Mesodermal cell (in vitro differentiated cells): ENCODE results near the gene ZFYVE26. TPM values are rescaled to one million over a fixed set of nuclear protein-coding genes. Genes with fewer than 3 reads are reported as not detected.

Source experiments
- H3K27ac ChIP-seq: 2 replicates; pipeline ENCODE4 v1.7.0; 2013; ENCODE audit warnings: mild to moderate bottlenecking, low read depth, low read length, moderate library complexity; ENCODE audit not compliant: severe bottlenecking
- H3K36me3 ChIP-seq: 2 replicates; pipeline ENCODE4 v1.7.1; 2013; ENCODE audit warnings: mild to moderate bottlenecking, low read length, moderate library complexity; ENCODE audit not compliant: control insufficient read depth, insufficient read depth
- H3K4me1 ChIP-seq: one replicate; pipeline ENCODE4 v1.7.1; 2013; ENCODE audit warnings: mild to moderate bottlenecking, low read length; ENCODE audit not compliant: insufficient read depth, control insufficient read depth, poor library complexity, severe bottlenecking
- H3K4me3 ChIP-seq: 2 replicates; pipeline ENCODE4 v1.7.0; 2013; ENCODE audit warnings: low read length, control low read depth, mild to moderate bottlenecking; ENCODE audit not compliant: insufficient read depth, poor library complexity, severe bottlenecking; ENCODE audit errors: extremely low read depth
- H3K9me3 ChIP-seq: 2 replicates; pipeline ENCODE4 v1.7.1; 2013; ENCODE audit warnings: mild to moderate bottlenecking, low read length, moderate library complexity; ENCODE audit not compliant: control insufficient read depth
- WGBS, 2 experiments: methylation state at CpG; one replicate each; pipeline ENCODE4 v1.1.5; 2013; ENCODE audit warnings: missing lambda C conversion rate in 2 of 2; ENCODE audit not compliant: insufficient coverage in 2 of 2; 5-methylcytosine and 5-hydroxymethylcytosine counted together
- polyA plus RNA-seq, 2 experiments: library from polyadenylated mRNA; stranded (reverse); fragments of 50-300 nt; gene quantifications; one replicate each; pipeline ENCODE4 v1.2.3, GENCODE V29; 2013

ZFYVE26 gene
- 12.3 TPM for polyA plus RNA-seq (2013, experiment 1 of 2)
- 8.1 TPM for polyA plus RNA-seq (2013, experiment 2 of 2)

DNA sequence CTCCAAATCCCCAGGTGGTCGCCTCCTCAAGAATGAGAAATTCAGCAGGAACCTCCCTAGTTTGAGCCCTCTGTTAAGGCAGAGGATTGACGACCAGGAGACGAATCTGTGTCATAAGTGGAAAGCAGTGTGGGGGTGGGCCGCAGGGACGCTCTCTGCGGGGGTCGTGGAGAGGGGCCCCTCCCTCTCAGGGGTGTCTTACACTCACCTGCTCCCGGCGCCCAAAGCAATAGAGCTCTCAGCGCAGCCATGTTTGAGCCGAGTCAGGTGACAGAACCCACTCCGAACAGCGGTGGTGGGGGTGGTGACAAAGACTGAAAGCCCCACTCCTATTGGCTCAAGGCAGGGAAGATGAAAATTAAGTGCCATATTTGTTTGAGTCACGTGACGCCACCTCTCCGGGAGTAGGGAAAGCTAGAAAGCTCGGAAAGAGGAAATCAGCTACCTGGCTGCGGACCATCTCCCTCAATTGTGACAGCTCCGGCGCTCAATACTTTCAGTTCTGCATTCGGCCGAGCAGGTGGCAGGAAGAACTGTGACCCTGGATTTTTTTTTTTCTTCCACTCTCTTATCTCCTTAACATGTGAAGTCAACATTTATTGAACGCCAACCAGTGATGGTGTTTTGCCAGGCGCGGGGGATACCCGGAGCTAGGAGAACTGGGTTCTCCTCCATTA, at the start of gene ZFYVE26:
Gene ZFYVE26, minus strand, starts transcription at position 265 of the 677 bp plus-strand sequence. CDS start 627 bp downstream, outside the sequence.
- Histone ChIP-seq H3K9me3 (no peaks in the 10 kb centered on the region), H3K4me1 (peaks cover 3% of the 10 kb centered on the region), H3K4me3 (peak within 1 kb of the TSS; percentile 70), H3K36me3 (peaks cover 16% of the 10 kb centered on the region), H3K27ac (peak within 1 kb of the TSS; percentile 36)
- 1 to 3% methylated on average over 21 to 23 of the region's 26 CpGs for WGBS, 2 experiments

DNA sequence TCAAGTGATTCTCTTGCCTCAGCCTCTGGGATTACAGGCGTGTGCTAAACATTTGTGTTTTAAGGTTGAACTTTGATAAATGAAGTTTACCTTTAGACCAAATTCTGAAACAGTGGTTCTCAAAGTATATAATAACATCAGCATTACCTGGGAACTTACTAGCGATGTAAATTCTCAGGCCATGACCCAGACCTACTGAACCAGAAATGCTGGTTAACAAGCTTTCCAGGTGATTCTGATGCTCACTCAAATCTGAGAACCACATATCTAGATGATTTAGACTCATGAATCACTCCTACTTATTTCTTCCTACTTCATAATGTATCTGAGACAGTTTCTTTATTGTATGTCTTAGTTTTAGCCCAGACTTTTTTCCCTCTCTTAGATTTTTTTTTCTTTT, 46.8 kb upstream of the ZFYVE26 start:
- Histone ChIP-seq H3K4me3 (no peak overlapping the region), H3K36me3 (no peaks in the 10 kb centered on the region), H3K9me3 (no peaks in the 10 kb centered on the region), H3K27ac (no peak overlapping the region), H3K4me1 (no peaks in the 10 kb centered on the region)
- 83 to 100% methylated on average over 1 of the region's 2 CpGs for WGBS, 2 experiments

GRCh38 chr14:67859169-67859749, 42.9 kb upstream of the ZFYVE26 start:
- Histone ChIP-seq H3K4me1 (no peaks in the 10 kb centered on the region), H3K9me3 (no peaks in the 10 kb centered on the region), H3K27ac (no peak overlapping the region), H3K36me3 (no peaks in the 10 kb centered on the region), H3K4me3 (no peak overlapping the region)
- no CpG with 5 or more reads among the region's 1 CpG for WGBS, 2 experiments

DNA sequence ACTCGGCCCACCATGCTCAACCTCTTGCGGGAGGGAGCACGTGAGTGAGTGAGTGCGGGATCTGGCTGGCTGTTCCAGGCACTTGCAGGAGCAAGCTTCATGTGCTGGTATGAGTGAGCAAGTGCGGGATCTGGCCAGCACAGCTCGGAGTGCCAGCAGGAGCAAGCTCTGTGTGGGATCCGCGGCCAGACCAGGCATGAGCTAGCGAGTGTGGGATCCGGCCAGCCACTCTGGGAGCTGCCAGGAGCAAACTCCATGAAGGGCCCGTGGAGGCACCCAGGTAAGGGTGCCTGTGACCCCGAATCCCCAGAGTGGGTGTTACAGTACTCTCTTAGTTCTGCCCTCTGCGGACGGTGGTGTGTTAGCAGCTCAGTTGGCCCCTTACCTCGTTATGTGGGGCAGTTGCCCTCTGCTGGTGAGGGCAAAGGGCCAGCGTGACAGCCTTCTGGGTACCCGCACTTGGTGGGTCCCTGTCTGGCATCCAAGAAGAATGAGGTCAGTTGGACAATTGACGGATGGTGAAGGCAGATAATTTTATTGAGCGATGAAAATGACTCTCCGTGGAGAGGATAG, 41.5 kb upstream of the ZFYVE26 start:
- Histone ChIP-seq H3K36me3 (no peaks in the 10 kb centered on the region), H3K4me3 (no peak overlapping the region), H3K9me3 (no peaks in the 10 kb centered on the region), H3K4me1 (no peaks in the 10 kb centered on the region), H3K27ac (no peak overlapping the region)
- WGBS, 2 experiments, result 91 to 98% methylated on average over 18 to 19 of the region's 20 CpGs

DNA sequence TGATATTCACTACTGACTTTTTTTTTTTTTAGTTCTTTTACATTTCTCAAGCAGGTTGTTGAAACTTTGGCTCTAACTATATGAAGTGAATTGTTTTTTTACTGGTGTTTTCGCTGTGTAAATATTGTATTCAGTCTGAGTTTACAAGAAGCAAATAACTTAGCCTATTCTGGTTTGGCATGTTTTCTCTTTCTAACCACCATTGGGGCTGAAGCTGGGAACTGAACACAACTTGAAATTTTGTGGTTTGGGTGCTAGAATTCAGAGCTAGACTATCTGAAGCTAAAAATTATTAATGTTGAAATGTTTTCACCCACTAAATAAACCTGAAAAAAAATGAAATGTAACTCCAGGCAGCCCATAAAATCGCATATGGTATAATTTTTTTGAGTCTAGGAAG, 40.4 kb upstream of the ZFYVE26 start:
- Histone ChIP-seq H3K27ac (no peak overlapping the region), H3K4me1 (no peaks in the 10 kb centered on the region), H3K9me3 (no peaks in the 10 kb centered on the region), H3K36me3 (no peaks in the 10 kb centered on the region), H3K4me3 (no peak overlapping the region)
- no CpG with 5 or more reads among the region's 2 CpGs for WGBS, 2 experiments

DNA sequence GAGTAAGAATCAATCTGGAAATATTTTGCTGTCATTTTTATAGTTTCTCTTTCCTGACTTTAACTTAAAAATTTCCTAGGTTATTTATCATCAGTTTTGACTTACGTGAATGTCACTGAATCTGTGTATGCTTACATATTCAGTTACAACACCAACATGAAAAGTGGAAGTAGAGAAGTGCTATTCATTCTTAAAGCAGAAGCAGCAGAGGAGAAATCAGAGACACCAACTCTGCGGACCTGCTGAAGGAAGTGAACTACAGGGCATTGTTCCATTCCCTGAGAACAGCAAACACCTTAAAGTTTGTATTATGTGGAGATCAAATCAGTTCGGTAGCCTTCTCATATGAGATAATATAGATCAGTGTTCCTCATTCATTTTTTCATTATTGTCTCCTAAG, 37.3 kb upstream of the ZFYVE26 start:
- Histone ChIP-seq H3K4me3 (no peak overlapping the region), H3K9me3 (peaks cover 1% of the 10 kb centered on the region), H3K4me1 (no peaks in the 10 kb centered on the region), H3K27ac (no peak overlapping the region), H3K36me3 (no peaks in the 10 kb centered on the region)
- 100% methylated on average over 1 of the region's 3 CpGs; no CpG with 5 or more reads in 1 of the 2 experiments for WGBS, 2 experiments

DNA sequence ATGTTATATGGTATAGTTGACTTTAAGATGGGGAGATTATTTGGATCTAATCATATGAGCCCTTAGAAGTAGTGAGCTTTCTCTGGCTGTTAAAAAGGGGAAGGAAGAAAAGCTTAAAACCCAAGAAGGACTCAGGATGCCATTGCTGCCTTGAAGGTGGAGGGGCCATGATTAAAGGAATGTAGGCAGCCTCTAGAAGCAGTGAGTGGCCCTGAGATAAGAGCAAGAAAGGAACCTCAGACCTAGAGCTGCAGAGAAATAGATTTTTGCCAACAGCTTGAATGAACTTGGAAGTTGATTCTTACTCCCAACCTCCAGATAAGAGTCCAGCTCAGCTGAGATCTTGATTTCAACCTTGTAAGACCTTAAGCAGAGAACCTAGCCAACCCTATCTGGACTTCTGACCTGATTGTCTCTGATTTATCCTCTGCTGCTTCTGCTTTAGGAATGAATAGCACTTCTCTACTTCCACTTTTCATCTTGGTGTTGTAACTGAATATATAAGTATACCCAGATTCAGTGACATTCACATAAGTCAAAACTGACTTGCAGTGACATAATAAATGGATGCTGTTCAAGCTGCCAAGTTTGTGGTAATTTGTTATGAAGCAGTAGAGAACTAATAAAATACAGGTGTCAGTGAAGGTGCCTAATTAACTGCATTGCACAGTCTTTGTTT, 36.7 kb upstream of the ZFYVE26 start:
- H3K4me1 ChIP-seq, result no peaks in the 10 kb centered on the region
- no peak overlapping the region for H3K27ac ChIP-seq
- no peaks in the 10 kb centered on the region for H3K36me3 ChIP-seq
- H3K9me3 ChIP-seq, result peaks cover 3% of the 10 kb centered on the region
- no peak overlapping the region for H3K4me3 ChIP-seq

DNA sequence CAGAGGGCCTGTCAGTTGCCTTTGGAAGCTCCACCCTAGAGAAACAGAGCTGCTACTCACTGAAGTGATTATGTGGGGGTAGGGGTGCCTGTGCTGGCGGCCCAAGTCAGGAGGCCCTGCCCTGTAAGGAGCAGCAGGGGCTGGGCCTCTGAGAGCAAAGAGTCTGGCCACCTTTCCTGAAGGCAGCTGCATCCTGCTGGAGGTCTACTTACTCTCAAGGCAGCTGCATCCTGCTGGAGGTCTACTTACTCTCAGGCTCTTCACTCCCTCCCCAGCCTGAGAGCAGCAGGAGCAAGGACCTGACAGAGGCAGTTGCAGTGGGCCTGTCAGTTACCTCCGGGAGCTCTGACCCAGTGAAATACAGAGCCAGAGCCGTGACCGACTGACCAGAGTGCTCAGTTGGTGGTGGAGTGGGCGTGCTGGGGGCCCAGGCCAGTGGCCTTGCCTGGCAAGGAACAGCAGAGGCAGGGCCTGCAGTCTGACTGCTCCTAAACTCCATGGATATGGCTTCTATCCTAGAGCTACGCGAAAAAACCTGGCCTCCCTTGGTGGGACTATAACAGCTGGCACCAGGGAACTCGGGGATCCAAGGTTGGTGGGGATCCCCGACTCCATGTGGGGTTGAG, 35.5 kb upstream of the ZFYVE26 start:
- no peaks in the 10 kb centered on the region for H3K36me3 ChIP-seq
- WGBS, 2 experiments, result 88 to 90% methylated on average over 7 to 9 of the region's 9 CpGs
- H3K4me1 ChIP-seq, result no peaks in the 10 kb centered on the region
- H3K4me3 ChIP-seq, result no peak overlapping the region
- no peak overlapping the region for H3K27ac ChIP-seq
- peaks cover 6% of the 10 kb centered on the region for H3K9me3 ChIP-seq

- H3K4me1 ChIP-seq, result no peaks in the 10 kb centered on the region
- peaks cover 11% of the 10 kb centered on the region for H3K9me3 ChIP-seq
- 83 to 96% methylated on average over 4 to 5 of the region's 9 CpGs for WGBS, 2 experiments
- H3K4me3 ChIP-seq, result no peak overlapping the region
- no peak overlapping the region for H3K27ac ChIP-seq
- H3K36me3 ChIP-seq, result no peaks in the 10 kb centered on the region
Observed at GRCh38 chr14:67850066-67850830, 33.9 kb upstream of the ZFYVE26 start.

GRCh38 chr14:67846029-67846610, 29.7 kb upstream of the ZFYVE26 start:
- Histone ChIP-seq H3K4me3 (no peak overlapping the region), H3K9me3 (peaks cover 15% of the 10 kb centered on the region), H3K4me1 (no peaks in the 10 kb centered on the region), H3K27ac (no peak overlapping the region), H3K36me3 (no peaks in the 10 kb centered on the region)
- 88 to 90% methylated on average over 10 to 12 of the region's 17 CpGs for WGBS, 2 experiments
